Neuronal stem cell (in vitro differentiated cells): Measurements from ENCODE around the gene STK31. TPM values are rescaled to one million over a fixed set of nuclear protein-coding genes. Genes with fewer than 3 reads are reported as not detected.

ENCODE experiments used
- DNase-seq: peaks from one replicate; pipeline ENCODE4 v3.0.0-alpha.2; 2013; ENCODE audit warnings: low spot score
- H2AFZ ChIP-seq: one replicate; pipeline ENCODE4 v1.6.1; 2013; ENCODE audit warnings: mild to moderate bottlenecking, low read length, inconsistent platforms
- H2AK5ac ChIP-seq: 2 replicates; pipeline ENCODE4 v1.6.1; 2013; ENCODE audit warnings: low read depth, mild to moderate bottlenecking, inconsistent platforms, low read length, moderate library complexity, mixed read lengths
- H2BK120ac ChIP-seq: 2 replicates; pipeline ENCODE4 v1.6.1; 2013; ENCODE audit warnings: low read depth, mild to moderate bottlenecking, inconsistent platforms, low read length, moderate library complexity, mixed read lengths
- H2BK12ac ChIP-seq: one replicate; pipeline ENCODE4 v1.6.1; 2013; ENCODE audit warnings: low read length, inconsistent platforms
- H2BK15ac ChIP-seq: 2 replicates; pipeline ENCODE4 v1.6.1; 2013; ENCODE audit warnings: mild to moderate bottlenecking, low read length, inconsistent platforms, mixed read lengths
- H2BK5ac ChIP-seq: one replicate; pipeline ENCODE4 v1.6.1; 2013; ENCODE audit warnings: inconsistent platforms, mild to moderate bottlenecking, low read length, moderate library complexity
- H3K14ac ChIP-seq: one replicate; pipeline ENCODE4 v1.6.1; 2013; ENCODE audit warnings: low read length, inconsistent platforms
- H3K18ac ChIP-seq: 2 replicates; pipeline ENCODE4 v1.6.1; 2013; ENCODE audit warnings: low read length, inconsistent platforms
- H3K23ac ChIP-seq: 2 replicates; pipeline ENCODE4 v1.6.1; 2013; ENCODE audit warnings: low read depth, mild to moderate bottlenecking, mixed read lengths, low read length, inconsistent platforms; ENCODE audit not compliant: poor library complexity
- H3K27ac ChIP-seq: replicated peaks from 3 replicates; pipeline ENCODE4 v1.5.1; 2013; ENCODE audit warnings: low read length, inconsistent platforms
- H3K27me3 ChIP-seq, 3 experiments: 2 replicates each; pipeline ENCODE4 v1.6.1; 2013; ENCODE audit warnings: low read length in 3 of 3, mild to moderate bottlenecking in 2 of 3, inconsistent platforms in 1 of 3, low read depth in 1 of 3, mixed read lengths in 1 of 3, moderate library complexity in 1 of 3; ENCODE audit not compliant: control insufficient read depth in 3 of 3, insufficient read depth in 3 of 3
- H3K36me3 ChIP-seq, 2 donors: replicated peaks in 1 of 2; 2 replicates each; pipeline ENCODE4 v1.6.1; 2013; ENCODE audit warnings: low read length in 2 of 2; ENCODE audit not compliant: control insufficient read depth in 2 of 2, insufficient read depth in 2 of 2
- H3K4ac ChIP-seq: 2 replicates; pipeline ENCODE4 v1.6.1; 2013; ENCODE audit warnings: inconsistent platforms, mild to moderate bottlenecking, low read length, moderate library complexity
- H3K4me1 ChIP-seq, 2 donors: 1 replicate in 1 of 2; 2 replicates in 1 of 2; pipeline ENCODE4 v1.6.1; 2013; ENCODE audit warnings: low read length in 2 of 2, low read depth in 1 of 2; ENCODE audit not compliant: control insufficient read depth in 2 of 2, insufficient read depth in 1 of 2
- H3K4me2 ChIP-seq: one replicate; pipeline ENCODE4 v1.6.1; 2013; ENCODE audit warnings: mild to moderate bottlenecking, low read length, inconsistent platforms; ENCODE audit not compliant: insufficient read depth, poor library complexity, severe bottlenecking
- H3K4me3 ChIP-seq, 2 donors: 2 replicates each; pipeline ENCODE4 v1.5.1; 2013; ENCODE audit warnings: low read length in 2 of 2, mild to moderate bottlenecking in 2 of 2, inconsistent platforms in 1 of 2, moderate library complexity in 1 of 2
- H3K79me1 ChIP-seq: one replicate; pipeline ENCODE4 v1.6.1; 2013; ENCODE audit warnings: low read depth, mild to moderate bottlenecking, inconsistent platforms, low read length, moderate library complexity
- H3K9ac ChIP-seq: one replicate; pipeline ENCODE4 v1.6.1; 2013; ENCODE audit warnings: mild to moderate bottlenecking, low read depth, low read length, inconsistent platforms; ENCODE audit not compliant: poor library complexity
- H3K9me3 ChIP-seq, 2 donors: replicated peaks in 1 of 2; 2 replicates each; pipeline versions ENCODE3 to v1.6.1; 2013; ENCODE audit warnings: low read length in 2 of 2, mild to moderate bottlenecking in 2 of 2, inconsistent platforms in 1 of 2, low read depth in 1 of 2, mixed read lengths in 1 of 2, moderate library complexity in 1 of 2; ENCODE audit not compliant: control insufficient read depth in 2 of 2, insufficient read depth in 1 of 2
- H4K8ac ChIP-seq: one replicate; pipeline ENCODE4 v1.6.1; 2013; ENCODE audit warnings: low read depth, mild to moderate bottlenecking, inconsistent platforms, low read length, moderate library complexity
- H4K91ac ChIP-seq: one replicate; pipeline ENCODE4 v1.6.1; 2013; ENCODE audit warnings: low read length, low read depth, mild to moderate bottlenecking, inconsistent platforms; ENCODE audit not compliant: poor library complexity
- WGBS, 2 donors: extraction: QIAGEN DNeasy Blood & Tissue Kit; methylation state at CpG; one replicate each; pipeline ENCODE4 v1.1.7; 2013; ENCODE audit warnings: missing lambda C conversion rate in 2 of 2, mixed read lengths in 1 of 2; ENCODE audit not compliant: insufficient read length in 2 of 2, insufficient replicate concordance in 1 of 2; ENCODE audit errors: extremely low coverage in 2 of 2; 5-methylcytosine and 5-hydroxymethylcytosine counted together
- polyA plus RNA-seq, 2 experiments: library from polyadenylated mRNA; stranded (reverse); fragments of 200-250 nt; gene quantifications; one replicate each; pipeline ENCODE4 v1.2.3, GENCODE V29; 2013

Gene STK31, protein sequence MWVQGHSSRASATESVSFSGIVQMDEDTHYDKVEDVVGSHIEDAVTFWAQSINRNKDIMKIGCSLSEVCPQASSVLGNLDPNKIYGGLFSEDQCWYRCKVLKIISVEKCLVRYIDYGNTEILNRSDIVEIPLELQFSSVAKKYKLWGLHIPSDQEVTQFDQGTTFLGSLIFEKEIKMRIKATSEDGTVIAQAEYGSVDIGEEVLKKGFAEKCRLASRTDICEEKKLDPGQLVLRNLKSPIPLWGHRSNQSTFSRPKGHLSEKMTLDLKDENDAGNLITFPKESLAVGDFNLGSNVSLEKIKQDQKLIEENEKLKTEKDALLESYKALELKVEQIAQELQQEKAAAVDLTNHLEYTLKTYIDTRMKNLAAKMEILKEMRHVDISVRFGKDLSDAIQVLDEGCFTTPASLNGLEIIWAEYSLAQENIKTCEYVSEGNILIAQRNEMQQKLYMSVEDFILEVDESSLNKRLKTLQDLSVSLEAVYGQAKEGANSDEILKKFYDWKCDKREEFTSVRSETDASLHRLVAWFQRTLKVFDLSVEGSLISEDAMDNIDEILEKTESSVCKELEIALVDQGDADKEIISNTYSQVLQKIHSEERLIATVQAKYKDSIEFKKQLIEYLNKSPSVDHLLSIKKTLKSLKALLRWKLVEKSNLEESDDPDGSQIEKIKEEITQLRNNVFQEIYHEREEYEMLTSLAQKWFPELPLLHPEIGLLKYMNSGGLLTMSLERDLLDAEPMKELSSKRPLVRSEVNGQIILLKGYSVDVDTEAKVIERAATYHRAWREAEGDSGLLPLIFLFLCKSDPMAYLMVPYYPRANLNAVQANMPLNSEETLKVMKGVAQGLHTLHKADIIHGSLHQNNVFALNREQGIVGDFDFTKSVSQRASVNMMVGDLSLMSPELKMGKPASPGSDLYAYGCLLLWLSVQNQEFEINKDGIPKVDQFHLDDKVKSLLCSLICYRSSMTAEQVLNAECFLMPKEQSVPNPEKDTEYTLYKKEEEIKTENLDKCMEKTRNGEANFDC
- polyA plus RNA-seq (2013, experiment 1 of 2) = 0.15 TPM
- polyA plus RNA-seq (2013, experiment 2 of 2) = 0.12 TPM

DNA sequence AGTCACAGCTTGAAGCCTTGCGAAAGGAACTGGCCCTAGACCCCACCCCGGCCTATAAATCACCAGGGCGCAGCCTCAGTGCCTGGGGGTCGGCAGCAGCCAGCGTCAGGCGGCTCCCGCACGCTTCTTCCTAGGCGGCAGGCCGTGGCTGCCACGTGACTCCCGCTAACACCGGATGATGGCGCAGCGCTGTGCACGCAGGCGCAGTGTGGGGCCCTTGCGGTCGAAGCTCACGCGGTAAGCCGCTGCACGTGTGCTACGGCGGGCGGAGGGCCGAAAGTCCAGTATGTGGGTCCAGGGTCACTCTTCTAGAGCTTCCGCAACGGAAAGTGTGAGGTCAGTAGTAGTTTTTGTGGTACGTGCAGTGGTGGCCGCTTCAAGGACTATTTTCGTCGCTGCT is at the start of gene STK31:
STK31 (plus strand) TSS at position 220 of the 400 bp plus-strand sequence; CDS start at position 287, 67 bp downstream.
- no peak within 1 kb of the TSS for H2AK5ac ChIP-seq
- no peak within 1 kb of the TSS for H2BK15ac ChIP-seq
- WGBS, 2 donors = no CpG with 5 or more reads among the region's 33 CpGs
- no peaks in the 10 kb centered on the region for H3K27me3 ChIP-seq
- no peak within 1 kb of the TSS for H2BK12ac ChIP-seq
- no peak within 1 kb of the TSS for H4K91ac ChIP-seq
- H3K4me3 ChIP-seq = no peak within 1 kb of the TSS
- no peak within 1 kb of the TSS for H3K9ac ChIP-seq
- H3K4ac ChIP-seq = no peak within 1 kb of the TSS
- H3K36me3 ChIP-seq = peaks cover 2 to 16% of the 10 kb centered on the region in 2 donors
- no peak within 1 kb of the TSS for H2AFZ ChIP-seq
- no peak within 1 kb of the TSS for H4K8ac ChIP-seq
- no peaks in the 10 kb centered on the region for H3K4me1 ChIP-seq
- DNase-seq = no peak
- no peak within 1 kb of the TSS for H2BK120ac ChIP-seq
- H3K14ac ChIP-seq = no peak within 1 kb of the TSS
- H3K18ac ChIP-seq = no peak within 1 kb of the TSS
- H2BK5ac ChIP-seq = no peak within 1 kb of the TSS
- H3K27ac ChIP-seq = no peak within 1 kb of the TSS
- H3K23ac ChIP-seq = no peak within 1 kb of the TSS
- no peaks in the 10 kb centered on the region for H3K79me1 ChIP-seq
- H3K9me3 ChIP-seq = peaks cover 5 to 24% of the 10 kb centered on the region in 2 donors
- H3K4me2 ChIP-seq = no peak within 1 kb of the TSS

DNA sequence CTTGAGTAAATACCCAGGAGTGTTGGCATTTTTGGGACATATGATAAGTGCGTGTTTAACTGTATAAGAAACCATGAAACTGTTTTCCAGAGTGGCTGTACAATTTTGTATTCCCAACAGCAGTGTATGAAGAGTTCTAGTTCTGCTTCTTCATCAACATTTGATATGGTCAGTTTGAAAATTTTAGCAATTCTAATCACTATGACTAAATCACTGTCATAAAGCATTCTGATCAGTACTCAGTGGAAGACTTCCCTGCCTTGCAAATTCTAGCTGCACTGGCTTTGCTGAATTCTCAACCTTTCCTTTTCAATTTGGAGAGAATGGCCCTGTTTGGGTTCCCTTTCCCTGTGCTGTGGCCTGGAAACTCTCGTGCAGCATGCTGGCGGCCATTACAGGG is 48.6 kb upstream of the STK31 start:
- Histone ChIP-seq H3K9me3 (peaks cover 0 to 5% of the 10 kb centered on the region in 2 donors), H3K4me1 (peaks cover 2% of the 10 kb centered on the region in 2 donors), H3K4me2 (no peak overlapping the region), H2BK5ac (no peak overlapping the region), H2BK15ac (no peak overlapping the region), H3K14ac (no peak overlapping the region), H3K23ac (no peak overlapping the region), H2AFZ (peak overlapping the region; percentile 29), H2AK5ac (no peak overlapping the region), H3K9ac (no peak overlapping the region), H3K4ac (no peak overlapping the region), H3K27ac (no peak overlapping the region), H3K18ac (no peak overlapping the region), H3K27me3 (no peaks in the 10 kb centered on the region), H2BK12ac (no peak overlapping the region), H3K4me3 (no peak overlapping the region), H3K36me3 (no peaks in the 10 kb centered on the region), H3K79me1 (no peaks in the 10 kb centered on the region), H4K91ac (no peak overlapping the region), H4K8ac (no peak overlapping the region), H2BK120ac (no peak overlapping the region)
- no peak for DNase-seq
- no CpG with 5 or more reads among the region's 3 CpGs for WGBS, 2 donors

DNA sequence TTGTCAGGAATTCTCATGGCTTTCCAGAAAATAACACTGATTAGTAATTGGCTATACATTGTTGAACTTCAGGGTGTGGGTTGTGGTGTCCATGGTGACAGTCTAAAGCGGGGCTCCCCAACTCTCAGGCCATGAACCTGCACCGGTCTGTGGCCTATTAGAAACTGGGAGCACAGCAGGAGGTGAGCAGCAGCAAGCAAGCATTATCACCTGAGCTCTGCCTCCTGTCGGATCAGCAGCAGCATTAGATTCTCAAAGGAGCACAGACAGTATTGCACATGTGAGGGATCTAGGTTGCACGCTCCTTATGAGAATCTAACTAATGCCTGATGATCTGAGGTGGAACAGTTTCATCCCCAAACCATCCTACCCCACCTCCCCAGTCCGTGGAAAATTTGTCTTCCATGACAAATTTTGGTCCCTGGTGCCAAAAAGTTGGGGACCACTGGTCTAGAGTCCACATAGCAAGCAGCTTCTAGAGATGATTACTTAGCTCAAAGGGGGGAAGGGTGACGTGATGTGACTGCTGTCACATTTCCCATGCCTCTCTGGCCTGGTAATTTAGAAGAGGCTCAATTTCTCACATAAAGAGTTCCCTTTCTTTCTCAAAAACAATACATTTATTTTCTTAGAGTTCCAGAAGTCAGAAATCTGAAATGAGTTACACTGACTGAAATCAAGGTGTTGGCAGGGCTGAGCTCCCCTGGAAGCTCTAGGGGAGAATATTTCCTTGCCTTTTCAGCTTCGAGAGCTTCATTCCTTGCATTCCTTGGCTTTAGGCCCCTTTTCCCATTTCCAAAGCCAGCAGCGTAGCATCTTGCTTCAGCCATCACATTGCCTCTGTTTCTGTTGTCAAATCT is 47.7 kb upstream of the STK31 start:
- no peak overlapping the region for H3K18ac ChIP-seq
- H3K23ac ChIP-seq = no peak overlapping the region
- no peaks in the 10 kb centered on the region for H3K36me3 ChIP-seq
- DNase-seq = no peak
- H2AFZ ChIP-seq = peak overlapping the region; percentile 20
- H3K4ac ChIP-seq = no peak overlapping the region
- H3K27me3 ChIP-seq = no peaks in the 10 kb centered on the region
- H3K4me3 ChIP-seq = no peak overlapping the region
- H2BK5ac ChIP-seq = no peak overlapping the region
- H3K27ac ChIP-seq = no peak overlapping the region
- no peak overlapping the region for H2BK15ac ChIP-seq
- WGBS, 2 donors = no CpG with 5 or more reads among the region's 8 CpGs
- H4K91ac ChIP-seq = no peak overlapping the region
- H3K4me1 ChIP-seq = peaks cover 2% of the 10 kb centered on the region in 2 donors
- H3K4me2 ChIP-seq = no peak overlapping the region
- no peak overlapping the region for H2BK12ac ChIP-seq
- no peaks in the 10 kb centered on the region for H3K79me1 ChIP-seq
- no peak overlapping the region for H2AK5ac ChIP-seq
- no peak overlapping the region for H2BK120ac ChIP-seq
- H3K9me3 ChIP-seq = peaks cover 0 to 5% of the 10 kb centered on the region in 2 donors
- no peak overlapping the region for H4K8ac ChIP-seq
- H3K9ac ChIP-seq = no peak overlapping the region
- no peak overlapping the region for H3K14ac ChIP-seq
